HG03457 (cell line): ENCODE data around the gene DOK3.
"Not testable (repeated sequence)": the region's sequence is repeated elsewhere in the genome, so short reads cannot be mapped to it uniquely, and the experiment has no call there.

Experiments used
- ATAC-seq: cut with Tn5 transposase; IDR thresholded peaks from one replicate; pipeline ENCODE4 v1.9.1; 2021; ENCODE audit warnings: moderate number of reproducible peaks; ENCODE audit not compliant: unreplicated experiment

The DOK3 gene

GRCh38 chr5:177535125-177535524 is 25.5 kb upstream of the DOK3 start:
- no peak for ATAC-seq

- ATAC-seq, result not testable (repeated sequence)
These were observed 24.8 kb upstream of the DOK3 start for GRCh38 chr5:177534433-177534832.

- no peak for ATAC-seq
These were observed 21.7 kb upstream of the DOK3 start for GRCh38 chr5:177531209-177531940.

GRCh38 chr5:177530638-177531037 is 21.0 kb upstream of the DOK3 start:
- ATAC-seq, result no peak

- ATAC-seq, result no peak
These were observed 19.9 kb upstream of the DOK3 start for GRCh38 chr5:177529247-177530203.

GRCh38 chr5:177528631-177529030 is 19.0 kb upstream of the DOK3 start:
- no peak for ATAC-seq

GRCh38 chr5:177527595-177527994 is 18.0 kb upstream of the DOK3 start:
- ATAC-seq, result no peak

- ATAC-seq, result no peak
These were observed 17.2 kb upstream of the DOK3 start for GRCh38 chr5:177526791-177527190.

- ATAC-seq, result no peak
These were observed 16.6 kb upstream of the DOK3 start for GRCh38 chr5:177526191-177526590.

GRCh38 chr5:177524941-177525655 is 15.5 kb upstream of the DOK3 start:
- ATAC-seq, result no peak

- no peak for ATAC-seq
These were observed 14.9 kb upstream of the DOK3 start for GRCh38 chr5:177524539-177524900.

GRCh38 chr5:177523711-177524538 is 14.3 kb upstream of the DOK3 start:
- no peak for ATAC-seq

- no peak for ATAC-seq
These were observed 11.4 kb upstream of the DOK3 start for GRCh38 chr5:177520916-177521513.

GRCh38 chr5:177520271-177520670 is 10.6 kb upstream of the DOK3 start:
- ATAC-seq, result no peak

GRCh38 chr5:177519463-177520235 is 10.0 kb upstream of the DOK3 start:
- ATAC-seq, result no peak

GRCh38 chr5:177516601-177517568 is 7.3 kb upstream of the DOK3 start, which contains the start of gene DDX41:
Gene DDX41 (minus strand): TSS chr5:177516961. CDS start chr5:177516945, 16 bp downstream.
- ATAC-seq, result peak; percentile 50

- no peak for ATAC-seq
These were observed 6.0 kb upstream of the DOK3 start for GRCh38 chr5:177515580-177515979.

GRCh38 chr5:177514541-177514940 is 4.9 kb upstream of the DOK3 start:
- ATAC-seq, result no peak
